DMS 273 treated with DMSO at 0.1 percent for 48 hours (cell line): ENCODE results near the gene SKIDA1.

Experiments used
- DNase-seq: peaks from one replicate; lab custom pipeline; 2025; lab: John Stamatoyannopoulos, UW

SKIDA1 gene

DNA sequence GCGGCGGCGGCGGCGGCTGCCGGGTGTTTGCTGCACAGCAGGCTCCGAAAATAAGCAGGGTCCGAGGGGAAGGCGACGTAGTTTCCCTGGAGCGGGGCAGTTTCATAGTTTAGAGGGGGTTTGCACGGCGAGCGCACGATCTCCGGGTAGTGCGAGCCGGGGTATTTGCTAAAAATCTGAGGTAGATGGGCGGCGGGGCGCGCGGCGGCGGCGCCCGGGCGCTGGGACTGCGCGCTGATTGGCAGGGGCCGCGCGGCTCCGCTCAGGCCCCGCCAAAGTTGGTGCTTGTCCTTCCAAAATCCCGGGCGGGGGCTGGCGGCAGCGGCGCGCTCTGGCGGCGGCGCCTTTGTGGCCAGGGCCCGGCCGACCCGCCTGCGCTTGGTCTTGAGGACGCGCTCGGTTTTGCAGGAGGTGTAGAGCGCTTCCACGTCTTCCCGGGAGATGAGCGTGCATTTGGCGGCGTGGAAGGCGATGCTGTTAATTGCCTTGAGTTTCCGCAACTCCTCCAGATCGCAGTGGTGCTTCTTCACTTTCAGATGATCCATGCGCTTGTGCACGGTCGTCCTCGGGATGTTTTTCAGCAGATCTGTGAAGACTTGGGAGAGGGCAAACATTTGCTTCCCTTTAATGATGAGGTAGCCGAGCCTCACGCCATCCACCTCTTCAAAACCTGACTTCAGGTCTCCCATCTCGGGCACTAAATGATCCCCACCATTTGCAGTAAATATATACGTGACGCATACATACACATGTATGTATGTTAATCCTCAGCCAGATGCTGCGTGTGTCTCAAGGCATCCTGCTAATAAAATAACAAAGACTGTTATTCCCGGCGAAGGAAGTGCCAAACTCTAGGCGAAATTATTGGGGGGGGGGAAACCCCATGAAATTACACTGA, 8.1 kb downstream of the SKIDA1 start:
- DNase-seq, result no peak

DNA sequence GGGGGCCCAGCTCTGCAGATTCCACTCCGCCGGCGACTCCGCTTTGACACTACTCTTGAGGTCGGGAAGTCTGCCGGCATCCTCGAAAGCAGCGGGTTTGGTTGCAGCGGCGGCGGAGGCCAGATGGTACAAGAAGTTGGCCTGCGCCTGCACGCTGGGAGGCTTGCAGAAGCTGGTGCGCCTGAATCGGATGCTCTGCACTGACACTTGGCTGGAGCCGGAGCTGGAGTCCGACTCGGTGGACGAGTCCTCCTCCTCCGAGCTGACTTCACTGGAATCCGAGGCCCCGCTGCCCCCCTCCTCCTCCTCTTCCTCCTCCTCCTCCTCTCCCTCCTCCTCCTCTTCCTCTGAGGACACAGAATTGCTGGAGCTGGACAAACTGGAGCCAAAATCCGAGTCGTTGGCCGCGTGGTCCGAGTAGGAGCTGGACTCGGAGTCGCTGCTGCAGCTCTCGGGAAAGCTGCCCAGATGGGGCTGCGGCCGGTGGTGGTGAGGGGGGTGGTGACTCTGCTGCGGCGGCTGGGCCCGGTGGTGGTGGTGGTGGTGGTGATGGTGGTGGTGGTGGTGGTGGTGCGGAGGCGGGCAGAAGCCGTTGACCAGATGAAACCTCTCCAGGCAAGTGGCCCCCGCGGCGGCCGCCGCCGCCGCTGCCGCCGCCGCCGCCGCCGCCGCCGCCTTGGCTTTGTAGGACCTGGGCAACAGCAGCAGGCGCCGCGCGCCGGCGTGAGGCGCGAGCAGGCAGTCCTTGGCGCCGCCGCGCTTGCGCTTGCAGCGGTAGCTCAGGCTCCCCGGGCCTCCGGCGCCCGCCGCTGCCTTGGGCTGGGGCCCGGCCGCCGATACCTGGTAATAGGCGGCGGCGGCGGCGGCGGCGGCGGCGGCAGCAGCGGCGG, 9.0 kb downstream of the SKIDA1 start:
- DNase-seq, result peak; percentile 52

DNA sequence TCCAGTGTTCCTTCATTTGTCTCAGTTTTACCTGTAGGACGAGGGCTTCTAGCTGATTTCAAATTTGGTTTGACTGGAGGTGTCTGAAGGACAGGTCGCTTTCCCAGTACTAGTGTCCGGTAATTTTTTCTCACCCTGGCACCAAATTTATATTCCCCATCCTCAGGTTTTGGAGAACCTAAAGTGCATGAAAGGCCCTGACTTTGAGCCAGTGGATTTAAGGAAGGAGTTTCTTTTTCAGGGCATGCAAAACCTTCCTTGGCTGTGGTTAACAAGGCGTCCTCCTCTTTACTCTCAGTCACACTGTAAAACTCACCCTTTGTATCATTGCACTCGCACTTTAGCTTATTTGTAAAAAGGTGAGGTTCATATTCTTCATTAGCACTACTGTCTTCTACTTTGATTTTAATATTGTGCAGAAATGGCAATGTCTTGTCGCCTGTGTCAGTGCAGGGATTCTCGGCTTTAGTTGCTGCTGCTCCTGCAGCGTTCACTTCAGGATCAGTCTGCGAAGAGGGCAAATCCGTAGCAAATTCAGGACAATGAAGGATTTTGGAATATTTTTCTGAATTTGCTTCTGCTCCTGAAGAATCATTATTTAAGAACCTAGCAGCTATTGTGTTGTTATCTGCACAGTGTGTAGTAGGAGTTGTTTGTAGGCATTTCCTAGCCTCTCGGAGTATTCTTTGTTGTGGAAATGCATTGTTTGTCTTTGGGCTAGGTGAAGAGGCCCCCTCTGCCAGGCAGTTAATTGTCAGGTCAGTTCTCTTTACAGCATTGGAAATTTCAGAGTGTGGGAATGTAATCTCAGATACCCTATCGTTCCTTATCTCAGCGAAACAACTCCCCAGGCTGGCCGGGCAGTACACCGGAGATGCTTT, 9.9 kb downstream of the SKIDA1 start:
- DNase-seq, result no peak

DNA sequence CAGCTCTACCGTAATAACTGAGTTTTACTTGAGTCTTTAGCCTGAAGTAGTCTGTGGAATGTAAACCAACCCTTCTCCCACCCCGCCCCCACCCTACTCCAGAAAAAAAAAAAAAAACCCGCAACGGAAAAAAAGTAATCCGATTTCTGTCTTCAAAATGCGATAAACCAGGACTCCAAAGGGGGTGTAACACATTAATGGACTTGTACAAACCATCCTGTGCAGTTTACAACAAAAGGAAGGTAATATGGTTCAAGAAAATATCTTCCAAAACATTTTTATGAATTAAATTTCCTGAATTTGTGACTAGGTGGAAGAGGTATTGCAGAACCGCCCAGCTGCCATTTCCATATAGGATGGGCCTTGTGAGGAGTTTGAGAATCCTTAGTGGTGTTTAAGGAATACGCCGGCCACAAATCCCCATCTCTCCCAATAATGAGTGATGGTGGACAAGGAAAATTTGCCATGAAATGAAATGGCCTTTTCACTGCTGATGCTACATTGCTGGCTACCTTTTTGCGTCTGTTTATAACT, 10.6 kb downstream of the SKIDA1 start:
- no peak for DNase-seq

DNA sequence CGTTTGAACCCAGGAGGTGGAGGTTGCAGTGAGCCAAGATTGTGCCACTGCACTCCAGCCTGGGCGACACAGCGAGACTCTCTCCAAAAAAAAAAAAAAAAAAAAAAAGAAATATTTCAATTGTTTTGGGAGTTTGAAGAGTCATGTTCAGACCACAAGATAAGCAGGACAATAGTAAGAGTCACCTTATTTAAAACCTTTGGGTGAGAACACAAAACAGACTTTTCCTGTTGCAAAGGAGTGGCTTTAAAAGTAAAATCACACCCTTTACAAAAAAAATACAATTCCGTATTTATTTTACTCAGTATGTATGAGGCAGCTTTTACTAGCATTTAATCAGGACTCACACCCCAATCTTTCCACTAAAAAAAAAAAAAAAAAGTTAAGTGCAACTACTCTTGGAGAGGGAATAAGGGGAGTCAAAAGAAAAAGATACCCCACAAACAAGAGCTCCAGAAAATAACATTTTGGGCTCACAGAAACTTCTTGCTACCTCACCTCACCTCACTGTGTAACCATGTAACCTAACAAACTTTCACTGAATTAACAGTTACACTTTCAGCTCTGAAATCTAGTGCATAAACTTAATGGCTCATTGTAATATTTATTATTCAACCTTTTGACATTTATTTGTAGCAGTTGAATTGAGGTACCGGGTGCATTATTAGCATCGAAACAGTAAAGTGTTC, 11.2 kb downstream of the SKIDA1 start:
- no peak for DNase-seq

DNA sequence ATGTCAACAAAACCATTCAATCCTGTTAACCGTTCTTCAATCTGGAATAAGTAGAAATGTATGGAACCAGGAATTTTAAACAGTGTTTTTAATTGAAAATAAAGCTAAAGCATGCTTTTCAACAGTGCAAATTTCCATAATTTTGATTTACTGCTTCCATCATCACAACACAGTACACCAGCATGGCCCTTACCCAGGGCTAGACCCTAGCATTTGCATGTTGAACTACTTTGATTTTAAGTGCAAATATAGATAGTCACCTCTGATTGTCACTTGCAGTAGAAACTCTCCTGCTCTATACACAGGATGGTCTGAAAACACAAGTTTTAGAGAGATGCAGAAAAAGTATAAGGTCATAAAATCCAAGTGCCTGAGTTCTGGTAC, 12.1 kb downstream of the SKIDA1 start:
- DNase-seq, result no peak

DNA sequence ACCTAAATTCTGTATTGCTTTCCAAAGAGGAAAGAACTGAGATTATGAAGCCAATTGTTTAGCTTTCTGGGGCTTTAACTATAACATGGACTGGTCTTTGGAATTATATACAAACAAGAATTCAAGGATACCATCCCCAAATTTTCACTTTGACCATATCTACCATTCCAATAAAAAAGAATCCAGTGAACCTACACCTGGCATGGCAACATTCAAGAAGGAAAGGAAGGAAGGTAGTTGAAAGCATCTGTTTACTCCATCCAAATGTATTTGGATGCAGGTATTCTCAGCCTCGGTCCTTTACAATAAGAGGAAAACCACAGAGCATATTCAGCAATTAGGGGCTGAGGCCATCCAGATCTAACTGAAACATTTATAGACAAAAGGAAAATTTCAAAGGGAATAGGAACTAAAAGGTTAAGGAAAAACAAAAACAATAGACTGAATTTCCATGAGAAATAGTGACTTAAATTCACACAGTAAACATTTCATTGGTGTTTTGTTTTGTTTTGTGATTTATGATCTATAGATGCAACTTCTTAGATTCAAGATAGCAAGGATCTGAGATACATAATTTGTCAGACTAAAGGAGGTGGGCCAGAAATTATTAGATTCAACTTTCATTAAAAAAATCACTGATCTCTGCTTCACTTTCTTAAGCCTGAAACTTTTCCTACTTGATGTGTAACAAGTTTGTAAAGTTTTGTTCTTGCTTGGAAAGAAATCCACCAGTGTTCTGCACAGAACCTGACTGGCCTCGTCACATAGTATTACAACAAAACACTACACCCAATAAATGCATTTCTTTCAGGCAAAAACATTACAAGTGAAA, 12.7 kb downstream of the SKIDA1 start:
- DNase-seq, result no peak

DNA sequence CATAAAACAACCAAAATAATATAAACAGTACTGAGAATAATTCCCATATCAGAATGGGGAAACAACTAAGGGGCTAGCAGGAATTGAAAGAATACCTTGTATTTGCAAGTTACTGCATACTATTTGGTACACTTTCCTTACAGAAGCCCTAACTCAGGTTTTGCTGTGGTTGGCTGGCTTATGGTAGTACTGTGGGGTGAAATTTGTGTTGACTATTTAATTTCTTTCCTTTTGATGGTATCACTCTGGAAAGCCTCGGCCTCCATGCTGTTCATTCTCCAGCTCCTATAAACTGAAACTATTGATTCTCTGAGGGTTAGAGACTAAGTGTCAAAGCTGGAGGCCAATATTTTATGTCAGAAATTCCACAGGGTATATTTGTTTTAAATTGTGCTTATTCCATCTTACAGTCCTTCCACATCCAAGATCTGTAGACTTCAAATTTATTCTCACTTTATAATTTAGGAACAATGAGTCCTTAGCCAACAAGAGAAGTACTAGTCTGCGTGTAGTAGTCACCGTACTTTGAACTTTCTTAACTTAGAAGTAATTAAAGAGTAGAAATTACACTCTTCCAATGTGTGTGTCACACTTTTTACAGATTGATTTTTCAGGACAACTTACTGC, 13.4 kb downstream of the SKIDA1 start:
- DNase-seq, result no peak

DNA sequence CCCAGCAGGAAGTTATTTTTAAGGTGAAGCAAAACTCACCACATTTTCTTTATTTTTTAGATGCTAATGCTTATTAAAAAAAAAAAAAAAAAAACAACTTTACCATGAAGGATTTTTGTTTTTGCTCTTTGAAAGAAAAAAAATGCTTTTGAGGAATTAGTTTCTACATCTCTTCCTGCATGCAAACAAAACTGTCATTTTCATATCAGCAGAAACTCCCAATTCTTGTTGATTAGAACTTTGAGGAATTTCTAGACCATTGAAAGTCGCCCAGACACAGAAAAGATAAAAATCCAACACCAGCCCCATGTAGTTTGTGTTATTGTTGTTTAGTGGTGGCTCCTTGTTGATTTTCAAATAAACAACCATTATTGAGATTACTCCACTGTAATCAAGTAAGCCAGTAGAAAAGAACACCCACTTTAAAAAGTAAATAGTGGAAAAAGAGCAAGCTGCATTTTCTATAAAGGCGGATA, 14.3 kb downstream of the SKIDA1 start:
- DNase-seq, result no peak

DNA sequence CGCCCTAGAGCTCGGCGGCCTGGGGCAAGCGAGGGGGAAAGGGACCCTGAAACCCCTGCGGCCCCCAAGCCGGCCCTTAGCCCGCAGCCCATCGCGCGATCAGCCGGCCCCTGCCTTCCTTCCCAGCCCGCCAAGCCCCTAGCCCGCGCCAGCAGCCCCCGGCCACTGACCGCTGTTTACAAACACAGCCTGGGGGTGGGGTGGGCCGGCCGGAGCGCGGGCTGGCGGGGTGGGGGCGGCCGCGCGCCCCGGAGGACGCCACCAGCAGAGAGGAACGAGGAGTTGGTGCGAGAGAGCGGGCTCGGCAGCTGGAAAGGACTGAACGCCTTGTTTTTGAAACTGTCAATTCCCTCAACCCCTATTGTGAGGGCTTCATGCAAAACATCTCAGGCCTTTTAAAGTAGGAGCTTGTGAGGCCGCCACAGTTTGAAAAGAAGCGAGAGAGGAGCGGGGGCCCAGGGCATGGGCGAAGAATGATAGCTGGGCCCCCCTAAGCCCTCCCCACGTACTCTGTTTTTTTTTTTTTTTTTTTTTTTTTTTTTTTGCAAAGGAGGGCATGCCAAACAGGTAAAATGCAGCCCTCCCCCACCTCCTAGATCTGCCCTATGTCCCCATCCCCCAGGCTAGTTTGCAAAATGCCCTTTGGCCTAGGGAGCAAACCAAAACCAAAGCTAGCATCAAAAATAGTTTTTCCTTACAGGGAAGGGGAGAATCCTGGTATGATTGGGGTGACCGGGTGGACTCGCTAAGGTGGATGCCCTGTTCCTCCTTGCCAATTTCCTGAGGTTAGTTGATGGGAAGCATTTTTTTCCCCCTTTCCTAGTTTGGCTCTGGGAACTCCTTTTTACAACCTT, 15.0 kb downstream of the SKIDA1 start:
- no peak for DNase-seq

DNA sequence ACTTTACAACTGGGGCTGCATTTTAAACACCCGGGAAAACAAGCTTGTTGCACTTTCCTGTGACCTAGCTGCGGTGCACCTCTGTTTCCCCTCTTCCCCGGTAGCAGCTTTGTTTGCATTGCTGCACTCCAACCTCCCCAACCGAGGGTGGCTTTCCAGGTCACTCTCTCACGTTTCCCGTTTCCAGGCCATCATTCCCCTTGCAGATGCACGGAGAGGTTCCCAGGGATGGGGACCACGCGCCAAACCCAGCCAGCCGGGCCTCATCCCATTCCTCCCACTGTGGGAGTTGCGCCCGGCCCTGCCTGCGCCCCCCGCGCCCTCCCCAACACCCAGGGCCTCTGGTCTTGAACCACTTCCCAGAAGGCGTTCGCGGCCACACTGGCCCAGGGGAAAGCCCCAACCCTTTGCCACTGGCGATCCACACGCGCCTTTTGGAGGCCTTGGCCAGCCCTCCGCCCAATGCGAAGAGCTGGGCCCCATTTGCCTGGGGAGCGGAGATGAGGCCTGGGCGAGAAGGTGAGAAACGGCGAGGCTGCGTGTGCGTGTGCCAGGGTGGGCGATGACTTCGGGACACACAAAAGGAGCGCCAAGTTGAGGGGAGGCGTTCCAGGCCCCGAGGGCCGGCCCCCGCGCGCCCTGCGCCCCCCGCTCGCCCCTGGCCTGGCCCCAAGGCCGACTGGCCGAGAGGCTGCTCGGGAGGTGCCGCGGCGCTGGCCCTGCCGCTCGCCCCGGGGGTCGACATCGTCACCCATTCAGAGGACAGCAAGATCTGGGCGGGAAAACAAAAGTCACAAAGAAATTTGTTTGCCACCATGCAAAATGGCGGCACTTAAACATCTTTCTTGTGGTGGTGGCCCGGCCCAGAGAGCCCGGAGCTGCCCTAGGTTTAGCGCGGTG, 15.9 kb downstream of the SKIDA1 start:
- no peak for DNase-seq

DNA sequence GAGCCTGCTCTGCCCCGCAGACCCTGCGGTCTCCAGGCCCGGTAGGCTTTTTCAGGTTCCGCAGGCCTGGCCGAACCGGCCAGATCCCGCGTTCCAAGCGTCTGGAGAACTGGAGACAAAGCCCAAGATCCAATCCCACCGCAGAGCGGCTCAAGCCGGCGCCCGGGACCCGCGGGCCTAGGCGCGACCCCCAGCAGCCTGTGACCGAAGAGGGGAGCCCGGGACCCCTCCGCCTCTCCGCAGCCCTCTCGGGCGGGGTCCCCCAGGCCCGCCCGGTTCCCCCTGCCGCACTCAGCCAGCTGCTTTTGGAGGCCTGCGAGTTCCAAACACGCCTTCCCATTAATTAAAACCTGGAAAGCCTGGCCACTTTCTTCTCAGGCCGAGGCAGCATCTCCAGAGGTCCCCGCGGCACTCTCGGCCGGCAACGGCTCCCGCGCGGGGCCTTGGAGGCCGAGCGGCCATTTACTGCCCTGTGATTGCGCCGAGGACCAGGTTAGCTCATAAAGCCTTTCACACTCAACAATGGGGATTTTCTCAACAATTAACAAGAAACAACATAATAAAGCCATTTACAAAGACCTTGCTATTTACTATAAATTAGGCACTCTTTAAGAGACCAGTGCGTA, 16.7 kb downstream of the SKIDA1 start:
- no peak for DNase-seq

DNA sequence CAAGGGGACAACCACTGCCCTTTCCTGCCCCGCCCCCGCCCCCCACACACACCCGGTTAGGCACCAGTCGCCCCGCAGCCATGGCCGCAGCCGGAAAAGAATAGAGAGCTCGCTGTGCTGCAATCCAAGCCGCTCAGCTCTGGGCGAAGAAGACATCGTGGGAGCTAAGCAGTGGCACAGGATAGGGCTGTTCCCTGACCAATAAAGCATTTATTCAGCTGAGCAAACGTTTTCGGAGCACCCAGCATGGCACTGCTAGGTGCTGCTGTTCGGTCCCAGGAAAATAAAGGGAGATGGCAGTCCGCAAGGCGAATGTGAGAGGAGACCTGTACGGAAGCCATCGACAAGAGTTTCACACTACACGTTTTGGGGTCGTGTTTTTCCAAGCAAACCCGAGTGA, 18.3 kb downstream of the SKIDA1 start:
- DNase-seq, result no peak

DNA sequence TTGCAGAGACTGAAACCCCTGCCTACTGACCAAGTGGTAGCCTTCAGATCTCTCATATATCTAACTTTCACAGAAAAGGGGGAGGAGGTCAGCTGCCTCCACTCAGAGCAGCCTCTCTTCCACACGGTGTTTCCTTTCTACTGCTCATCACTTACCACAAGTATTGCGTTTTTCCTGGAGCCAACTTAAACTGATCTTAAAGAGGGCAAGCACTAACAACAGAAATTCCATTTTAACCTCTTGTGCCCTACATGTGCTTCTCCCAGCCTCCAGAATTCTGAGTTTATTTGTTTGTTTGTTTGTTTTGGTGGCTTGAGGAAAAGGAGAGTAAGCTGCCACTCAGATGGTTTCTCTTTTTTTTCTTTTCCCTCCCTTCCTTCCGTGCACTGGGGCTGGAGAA, 19.1 kb downstream of the SKIDA1 start:
- no peak for DNase-seq

DNA sequence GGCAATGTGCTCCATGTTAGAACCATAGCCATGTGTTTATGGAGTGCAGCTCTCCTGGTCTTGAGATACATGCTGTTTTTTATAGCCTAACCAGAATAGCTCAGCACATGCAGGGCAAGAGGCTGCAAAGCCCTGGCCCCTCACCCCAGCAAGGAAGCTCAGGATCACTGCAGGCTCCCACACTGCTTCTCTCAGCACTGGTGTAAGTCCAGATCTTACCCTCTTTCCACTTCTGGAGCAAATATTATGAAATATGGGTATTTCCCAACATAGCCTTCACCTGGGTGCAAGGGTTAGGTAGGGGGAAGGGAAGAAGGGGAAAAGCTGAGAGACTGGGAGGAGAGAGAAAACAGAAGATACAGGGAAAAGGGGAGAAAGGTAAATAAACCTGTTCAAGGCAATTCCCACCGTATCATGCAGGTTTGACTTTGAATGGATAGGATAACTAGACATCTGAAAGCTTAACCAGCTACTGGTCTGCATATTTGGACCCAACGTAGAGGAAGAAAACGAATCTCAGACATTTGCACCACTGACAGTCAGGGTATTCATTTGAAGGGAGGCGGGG, 19.7 kb downstream of the SKIDA1 start:
- no peak for DNase-seq

DNA sequence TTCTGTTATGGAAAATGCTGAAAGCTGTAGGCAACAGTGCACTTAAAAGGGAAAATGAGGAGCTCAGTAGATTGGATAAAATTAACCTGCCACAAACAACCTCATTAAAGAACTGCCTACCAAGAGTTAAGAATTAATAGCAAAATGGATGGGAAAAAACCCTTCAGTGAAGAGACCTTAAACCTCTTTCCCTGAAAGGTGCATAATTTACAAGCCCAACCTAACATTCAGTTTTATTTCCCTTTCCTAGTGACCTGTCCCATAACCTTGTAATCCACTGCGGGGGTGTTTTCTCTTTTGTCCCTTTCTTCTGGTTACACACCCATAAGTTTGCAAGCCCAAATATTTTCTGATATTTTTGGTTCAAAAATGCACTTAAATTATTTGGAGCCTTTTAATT, 21.9 kb downstream of the SKIDA1 start:
- DNase-seq, result no peak

DNA sequence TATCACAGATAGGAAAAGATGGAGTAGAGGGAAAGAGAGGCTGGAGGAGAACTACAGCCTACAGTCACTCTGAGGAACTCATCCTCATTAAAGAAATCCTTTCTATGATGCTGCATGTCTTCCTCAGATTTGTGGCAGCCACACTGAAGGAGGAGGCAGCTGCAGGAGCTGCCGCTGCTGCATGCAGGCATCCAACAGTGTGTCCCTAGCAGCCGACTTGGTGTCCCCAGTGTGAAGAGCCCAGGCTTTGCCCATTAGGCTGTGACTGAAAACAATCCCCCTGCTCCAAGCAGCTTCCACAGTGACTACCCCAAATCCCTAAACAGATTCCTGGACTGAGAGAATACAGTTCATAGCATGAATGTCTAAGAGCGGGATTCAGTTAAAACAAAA, 23.1 kb downstream of the SKIDA1 start:
- DNase-seq, result no peak
